Neural cell (in vitro differentiated cells): ENCODE data around the gene RHCG. TPM values are rescaled to one million over a fixed set of nuclear protein-coding genes. Genes with fewer than 3 reads are reported as not detected.

Experiments
- H2AFZ ChIP-seq: fragments of 200-600, 300-800 bp; sonication (generic), shearing (Covaris generic); 2 replicates; pipeline ENCODE4 v1.6.0; 2014; ENCODE audit warnings: low read depth, mild to moderate bottlenecking, antibody characterized with exemption, low read length, moderate library complexity
- H3F3A ChIP-seq: fragments of 200-600 bp; shearing (Covaris generic); 2 replicates; pipeline ENCODE4 v1.6.1; 2016; ENCODE audit warnings: mild to moderate bottlenecking, moderate library complexity, mixed read lengths, antibody characterized with exemption, low read length; ENCODE audit not compliant: insufficient read depth, poor library complexity, severe bottlenecking
- H3K27ac ChIP-seq: fragments of 200-600, 300-800 bp; sonication (generic), shearing (Covaris generic); 2 replicates; pipeline ENCODE4 v1.5.1; 2014; ENCODE audit warnings: mild to moderate bottlenecking, low read length, moderate library complexity
- H3K27me3 ChIP-seq: fragments of 300-800, 200-600 bp; sonication (generic), shearing (Covaris generic); 2 replicates; pipeline ENCODE4 v1.6.0; 2014; ENCODE audit warnings: mild to moderate bottlenecking, low read depth, low read length, moderate library complexity; ENCODE audit not compliant: insufficient read depth
- H3K36me3 ChIP-seq: fragments of 300-800, 200-600 bp; sonication (generic), shearing (Covaris generic); 2 replicates; pipeline ENCODE4 v1.5.1; 2014; ENCODE audit warnings: mild to moderate bottlenecking, antibody characterized with exemption, low read length, moderate library complexity; ENCODE audit not compliant: insufficient read depth
- H3K4me2 ChIP-seq: fragments of 300-800, 200-600 bp; sonication (generic), shearing (Covaris generic); 2 replicates; pipeline ENCODE4 v1.6.0; 2014; ENCODE audit warnings: mild to moderate bottlenecking, low read length
- H3K4me3 ChIP-seq: fragments of 300-800, 200-600 bp; sonication (generic), shearing (Covaris generic); 2 replicates; pipeline ENCODE4 v1.5.1; 2014; ENCODE audit warnings: mild to moderate bottlenecking, low read length, moderate library complexity
- H3K79me2 ChIP-seq: fragments of 200-600 bp; shearing (Covaris generic); replicated peaks from 2 replicates; pipeline ENCODE4 v1.6.0; 2014; ENCODE audit warnings: mild to moderate bottlenecking, low read length, moderate library complexity; ENCODE audit not compliant: insufficient read depth
- H3K9ac ChIP-seq: fragments of 300-800, 200-600 bp; sonication (generic), shearing (Covaris generic); 2 replicates; pipeline ENCODE4 v1.6.1; 2016; ENCODE audit warnings: mild to moderate bottlenecking, low read length, mixed read lengths
- H3K9me2 ChIP-seq: fragments of 200-600 bp; shearing (Covaris generic); 2 replicates; pipeline ENCODE4 v1.6.1; 2016; ENCODE audit warnings: mild to moderate bottlenecking, low read length, mixed read lengths; ENCODE audit not compliant: insufficient read depth
- H3K9me3 ChIP-seq: fragments of 200-600, 300-800 bp; sonication (generic), shearing (Covaris generic); 2 replicates; pipeline ENCODE4 v1.6.1; 2016; ENCODE audit warnings: mild to moderate bottlenecking, mixed run types, low read length, moderate library complexity, mixed read lengths
- H4K20me1 ChIP-seq: fragments of 200-600 bp; shearing (Covaris generic); 2 replicates; pipeline ENCODE4 v1.6.1; 2016; ENCODE audit warnings: mild to moderate bottlenecking, mixed run types; ENCODE audit not compliant: insufficient read depth
- EP300 ChIP-seq: fragments of 450-650 bp; conservative IDR thresholded peaks from 2 replicates; pipeline ENCODE4 v1.6.1; 2014; ENCODE audit warnings: antibody characterized with exemption, mild to moderate bottlenecking, moderate library complexity; ENCODE audit not compliant: poor library complexity, severe bottlenecking
- EZH2 ChIP-seq: fragments of 200-600, 300-800 bp; shearing (Covaris generic), sonication (generic); IDR thresholded peaks from 2 replicates; pipeline ENCODE4 v1.6.1; 2014; ENCODE audit warnings: antibody characterized with exemption, low read length, borderline replicate concordance, mild to moderate bottlenecking; ENCODE audit not compliant: insufficient read depth, poor library complexity, severe bottlenecking
- MXI1 ChIP-seq: fragments of 450-650 bp; conservative IDR thresholded peaks from 2 replicates; pipeline ENCODE4 v1.6.1; 2014; ENCODE audit warnings: antibody characterized with exemption, mild to moderate bottlenecking; ENCODE audit not compliant: poor library complexity, severe bottlenecking
- RAD21 ChIP-seq: fragments of 450-650 bp; conservative IDR thresholded peaks from 2 replicates; pipeline ENCODE4 v1.6.1; 2014; ENCODE audit warnings: antibody characterized with exemption, mild to moderate bottlenecking, moderate library complexity
- TAF1 ChIP-seq: IDR thresholded peaks from 2 replicates; pipeline ENCODE4 v1.6.1; 2012; ENCODE audit warnings: low read depth
- polyA plus RNA-seq: library from polyadenylated mRNA; depleted of rRNA; stranded (reverse); fragments of >200 nt; gene quantifications from 2 replicates; pipeline ENCODE4 v1.2.3, GENCODE V29; 2014
- TF ChIP-seq, protein P1 (sequence below): fragments of 450-650 bp; IDR thresholded peaks from 2 replicates; pipeline ENCODE4 v1.5.1; 2014; ENCODE audit warnings: antibody characterized with exemption, mild to moderate bottlenecking, moderate library complexity; ENCODE audit not compliant: poor library complexity, severe bottlenecking
- TF ChIP-seq, protein P2 (sequence below): IDR thresholded peaks from 2 replicates; pipeline ENCODE4 v1.6.1; 2012; ENCODE audit warnings: borderline replicate concordance

Gene RHCG
- polyA plus RNA-seq, 1 donor from 2014 or later = 0.32 TPM

DNA sequence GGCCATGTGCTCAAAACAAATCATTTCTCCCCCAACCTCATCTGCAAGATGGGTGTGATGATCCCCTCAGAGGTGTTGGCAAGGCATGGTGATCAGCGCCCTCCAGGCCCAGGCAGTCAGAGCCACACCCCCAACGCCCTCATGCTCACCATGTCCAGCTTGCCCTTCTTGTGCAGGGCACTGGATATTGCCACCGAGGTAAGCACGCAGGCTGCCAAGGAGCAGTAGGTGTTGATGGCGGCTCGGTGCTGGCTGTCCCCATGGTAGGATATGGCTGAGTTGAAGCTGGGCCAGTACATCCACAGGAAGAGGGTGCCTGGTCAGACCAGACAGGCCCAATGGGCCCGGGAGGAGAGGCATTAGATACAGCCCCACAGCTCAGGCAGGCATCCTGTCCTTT is 17.2 kb downstream of the RHCG start:
- Histone ChIP-seq H3K27me3 (no peaks in the 10 kb centered on the region), H3K4me2 (no peak overlapping the region), H2AFZ (no peak overlapping the region), H3K36me3 (no peaks in the 10 kb centered on the region), H3K79me2 (no peaks in the 10 kb centered on the region), H4K20me1 (no peaks in the 10 kb centered on the region), H3K27ac (no peak overlapping the region), H3K9ac (no peak overlapping the region), H3F3A (no peaks in the 10 kb centered on the region), H3K9me2 (no peaks in the 10 kb centered on the region), H3K9me3 (no peaks in the 10 kb centered on the region), H3K4me3 (no peak overlapping the region)
- TF ChIP-seq MXI1 = no peak
- TF ChIP-seq, protein P1, sequence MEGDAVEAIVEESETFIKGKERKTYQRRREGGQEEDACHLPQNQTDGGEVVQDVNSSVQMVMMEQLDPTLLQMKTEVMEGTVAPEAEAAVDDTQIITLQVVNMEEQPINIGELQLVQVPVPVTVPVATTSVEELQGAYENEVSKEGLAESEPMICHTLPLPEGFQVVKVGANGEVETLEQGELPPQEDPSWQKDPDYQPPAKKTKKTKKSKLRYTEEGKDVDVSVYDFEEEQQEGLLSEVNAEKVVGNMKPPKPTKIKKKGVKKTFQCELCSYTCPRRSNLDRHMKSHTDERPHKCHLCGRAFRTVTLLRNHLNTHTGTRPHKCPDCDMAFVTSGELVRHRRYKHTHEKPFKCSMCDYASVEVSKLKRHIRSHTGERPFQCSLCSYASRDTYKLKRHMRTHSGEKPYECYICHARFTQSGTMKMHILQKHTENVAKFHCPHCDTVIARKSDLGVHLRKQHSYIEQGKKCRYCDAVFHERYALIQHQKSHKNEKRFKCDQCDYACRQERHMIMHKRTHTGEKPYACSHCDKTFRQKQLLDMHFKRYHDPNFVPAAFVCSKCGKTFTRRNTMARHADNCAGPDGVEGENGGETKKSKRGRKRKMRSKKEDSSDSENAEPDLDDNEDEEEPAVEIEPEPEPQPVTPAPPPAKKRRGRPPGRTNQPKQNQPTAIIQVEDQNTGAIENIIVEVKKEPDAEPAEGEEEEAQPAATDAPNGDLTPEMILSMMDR = no peak

DNA sequence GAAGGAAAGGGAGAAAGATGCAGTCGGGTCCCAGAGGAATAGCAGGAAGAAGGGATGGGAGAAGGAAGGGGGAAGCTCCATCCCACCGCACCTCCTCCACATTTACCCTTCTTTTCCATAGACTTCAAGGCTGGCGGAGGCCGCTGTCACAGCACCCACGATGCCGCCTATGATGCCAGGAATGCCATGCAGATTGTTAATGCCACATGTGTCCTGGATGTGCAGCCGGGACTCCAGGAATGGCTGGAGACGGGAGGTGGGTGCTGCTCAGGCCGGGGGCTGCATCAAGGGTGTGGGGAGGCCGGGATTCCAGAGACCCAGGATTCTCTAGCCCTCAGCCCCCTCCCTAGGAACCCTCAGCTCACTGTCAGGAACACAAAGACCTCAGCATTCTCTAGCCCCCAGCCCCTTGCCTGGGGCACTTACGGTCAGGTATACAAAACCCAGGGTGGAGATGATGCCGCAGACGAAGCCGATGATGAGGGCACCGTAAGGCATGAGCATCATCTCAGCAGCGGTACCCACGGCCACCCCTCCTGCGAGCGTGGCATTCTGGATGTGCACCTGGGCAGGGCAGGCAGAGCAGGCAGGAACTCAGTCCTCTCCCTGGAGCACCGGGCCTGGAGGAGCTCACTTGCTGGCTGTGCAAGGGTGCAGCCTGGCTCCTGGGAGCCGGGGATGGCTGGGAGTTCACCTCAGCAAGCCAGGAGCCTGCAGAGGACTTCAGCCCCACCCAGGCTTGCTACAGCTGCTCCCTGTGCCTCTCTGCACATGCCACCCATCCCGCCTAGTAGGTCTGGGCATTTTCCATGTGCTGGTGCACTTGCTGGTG is 18.8 kb downstream of the RHCG start:
- Histone ChIP-seq H3K4me3 (no peak overlapping the region), H3K27ac (no peak overlapping the region), H3K36me3 (no peaks in the 10 kb centered on the region), H3K79me2 (no peaks in the 10 kb centered on the region), H4K20me1 (no peaks in the 10 kb centered on the region), H3K4me2 (no peak overlapping the region), H2AFZ (no peak overlapping the region), H3K9me3 (no peaks in the 10 kb centered on the region), H3K9ac (no peak overlapping the region), H3K9me2 (no peaks in the 10 kb centered on the region), H3F3A (no peaks in the 10 kb centered on the region), H3K27me3 (peaks cover 5% of the 10 kb centered on the region)
- TF ChIP-seq MXI1 (no peak), EP300 (no peak)
- TF ChIP-seq, protein P2, sequence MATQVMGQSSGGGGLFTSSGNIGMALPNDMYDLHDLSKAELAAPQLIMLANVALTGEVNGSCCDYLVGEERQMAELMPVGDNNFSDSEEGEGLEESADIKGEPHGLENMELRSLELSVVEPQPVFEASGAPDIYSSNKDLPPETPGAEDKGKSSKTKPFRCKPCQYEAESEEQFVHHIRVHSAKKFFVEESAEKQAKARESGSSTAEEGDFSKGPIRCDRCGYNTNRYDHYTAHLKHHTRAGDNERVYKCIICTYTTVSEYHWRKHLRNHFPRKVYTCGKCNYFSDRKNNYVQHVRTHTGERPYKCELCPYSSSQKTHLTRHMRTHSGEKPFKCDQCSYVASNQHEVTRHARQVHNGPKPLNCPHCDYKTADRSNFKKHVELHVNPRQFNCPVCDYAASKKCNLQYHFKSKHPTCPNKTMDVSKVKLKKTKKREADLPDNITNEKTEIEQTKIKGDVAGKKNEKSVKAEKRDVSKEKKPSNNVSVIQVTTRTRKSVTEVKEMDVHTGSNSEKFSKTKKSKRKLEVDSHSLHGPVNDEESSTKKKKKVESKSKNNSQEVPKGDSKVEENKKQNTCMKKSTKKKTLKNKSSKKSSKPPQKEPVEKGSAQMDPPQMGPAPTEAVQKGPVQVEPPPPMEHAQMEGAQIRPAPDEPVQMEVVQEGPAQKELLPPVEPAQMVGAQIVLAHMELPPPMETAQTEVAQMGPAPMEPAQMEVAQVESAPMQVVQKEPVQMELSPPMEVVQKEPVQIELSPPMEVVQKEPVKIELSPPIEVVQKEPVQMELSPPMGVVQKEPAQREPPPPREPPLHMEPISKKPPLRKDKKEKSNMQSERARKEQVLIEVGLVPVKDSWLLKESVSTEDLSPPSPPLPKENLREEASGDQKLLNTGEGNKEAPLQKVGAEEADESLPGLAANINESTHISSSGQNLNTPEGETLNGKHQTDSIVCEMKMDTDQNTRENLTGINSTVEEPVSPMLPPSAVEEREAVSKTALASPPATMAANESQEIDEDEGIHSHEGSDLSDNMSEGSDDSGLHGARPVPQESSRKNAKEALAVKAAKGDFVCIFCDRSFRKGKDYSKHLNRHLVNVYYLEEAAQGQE = no peak

DNA sequence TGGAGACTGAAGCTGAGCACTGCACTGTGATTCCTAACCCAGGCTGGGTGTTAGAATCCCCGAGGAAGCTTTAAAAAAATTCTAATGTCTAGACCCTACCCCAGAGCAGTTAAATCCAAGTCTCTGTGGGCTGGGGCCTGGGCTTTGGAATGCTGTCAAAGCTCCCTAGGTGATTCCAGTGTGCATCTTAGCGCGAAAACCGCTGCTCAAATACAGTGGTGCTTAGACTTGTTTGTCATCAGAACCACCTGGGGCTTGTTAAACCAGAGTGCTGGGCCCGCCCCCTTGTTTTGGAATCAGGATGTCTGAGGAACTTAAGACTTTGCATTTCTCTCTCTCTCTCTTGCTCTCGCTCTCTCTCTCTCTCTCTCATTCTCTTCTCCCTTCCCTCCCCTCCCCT is 20.7 kb downstream of the RHCG start:
- Histone ChIP-seq H3K27me3 (peaks cover 5% of the 10 kb centered on the region), H3F3A (no peaks in the 10 kb centered on the region), H3K4me2 (no peak overlapping the region), H3K36me3 (no peaks in the 10 kb centered on the region), H3K27ac (no peak overlapping the region), H2AFZ (no peak overlapping the region), H4K20me1 (no peaks in the 10 kb centered on the region), H3K4me3 (no peak overlapping the region), H3K79me2 (no peaks in the 10 kb centered on the region), H3K9me2 (no peaks in the 10 kb centered on the region), H3K9me3 (no peaks in the 10 kb centered on the region), H3K9ac (no peak overlapping the region)
- no peak for TF ChIP-seq EZH2
- TF ChIP-seq EP300 = no peak
- TF ChIP-seq TAF1 = no peak
- TF ChIP-seq RAD21 = no peak
